ENCODE measurements around the gene LRRC75A.

LRRC75A gene

DNA sequence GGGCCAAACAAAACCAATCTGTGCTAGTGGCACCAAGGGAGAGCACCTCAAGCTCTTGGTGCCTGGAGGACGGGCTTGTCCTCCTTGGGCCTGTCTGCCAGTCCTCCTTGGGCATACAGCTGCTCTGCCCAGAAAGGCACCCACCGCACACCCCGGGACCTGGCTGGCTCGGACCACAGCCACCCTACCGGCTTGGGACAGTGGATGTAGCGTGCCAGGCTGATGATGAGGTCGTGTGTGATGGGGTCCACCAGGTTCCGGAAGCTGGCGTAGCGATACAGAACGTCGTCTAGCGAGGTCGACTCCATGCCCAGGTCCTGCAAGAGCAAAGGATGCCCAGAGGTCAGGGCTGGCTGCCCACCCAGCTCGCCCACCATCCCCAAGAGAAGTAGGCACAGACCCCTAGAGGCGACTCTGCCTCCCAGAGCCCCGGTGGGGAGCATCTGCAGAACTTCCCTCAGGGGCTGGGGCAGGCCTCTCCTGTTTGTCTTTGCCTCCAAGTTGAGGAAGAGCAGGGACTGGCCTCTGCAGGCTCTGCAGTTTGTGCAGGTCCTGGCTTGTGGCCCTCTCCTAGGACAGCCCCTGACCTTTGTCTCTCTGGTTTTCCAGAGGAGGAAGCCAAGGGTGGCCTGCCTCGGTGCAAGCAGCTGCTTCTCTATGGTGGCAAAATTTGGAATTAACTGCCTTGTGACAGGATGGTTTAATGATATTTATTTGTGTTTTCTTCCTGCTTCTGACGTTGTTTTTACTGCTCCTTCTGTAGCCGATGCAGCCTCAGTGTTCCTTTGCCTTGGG lies 29.7 kb downstream of the LRRC75A start:
- TF ChIP-seq, protein P1, sequence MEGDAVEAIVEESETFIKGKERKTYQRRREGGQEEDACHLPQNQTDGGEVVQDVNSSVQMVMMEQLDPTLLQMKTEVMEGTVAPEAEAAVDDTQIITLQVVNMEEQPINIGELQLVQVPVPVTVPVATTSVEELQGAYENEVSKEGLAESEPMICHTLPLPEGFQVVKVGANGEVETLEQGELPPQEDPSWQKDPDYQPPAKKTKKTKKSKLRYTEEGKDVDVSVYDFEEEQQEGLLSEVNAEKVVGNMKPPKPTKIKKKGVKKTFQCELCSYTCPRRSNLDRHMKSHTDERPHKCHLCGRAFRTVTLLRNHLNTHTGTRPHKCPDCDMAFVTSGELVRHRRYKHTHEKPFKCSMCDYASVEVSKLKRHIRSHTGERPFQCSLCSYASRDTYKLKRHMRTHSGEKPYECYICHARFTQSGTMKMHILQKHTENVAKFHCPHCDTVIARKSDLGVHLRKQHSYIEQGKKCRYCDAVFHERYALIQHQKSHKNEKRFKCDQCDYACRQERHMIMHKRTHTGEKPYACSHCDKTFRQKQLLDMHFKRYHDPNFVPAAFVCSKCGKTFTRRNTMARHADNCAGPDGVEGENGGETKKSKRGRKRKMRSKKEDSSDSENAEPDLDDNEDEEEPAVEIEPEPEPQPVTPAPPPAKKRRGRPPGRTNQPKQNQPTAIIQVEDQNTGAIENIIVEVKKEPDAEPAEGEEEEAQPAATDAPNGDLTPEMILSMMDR (IDR thresholded peaks at IDR 0.05; ENCODE audit: low read length, missing control alignments) = no peak
- H3K4me3 ChIP-seq (replicated peaks; ENCODE audit: low read depth, low read length) = no peak overlapping the region
- no peak for DNase-seq (ENCODE audit: low read depth)

DNA sequence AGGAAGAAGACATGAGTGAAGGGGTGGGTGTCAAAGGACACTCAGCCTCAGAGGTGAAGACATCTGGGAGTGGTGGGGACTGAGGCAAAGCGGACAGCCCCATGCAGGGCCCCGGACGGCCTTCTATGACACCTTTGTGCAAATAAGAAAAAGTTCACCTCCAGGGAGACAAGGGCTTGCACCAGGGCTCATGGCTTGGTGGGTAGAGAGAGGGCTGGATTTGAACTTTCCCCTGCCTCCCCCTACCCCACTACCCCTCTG lies 30.5 kb downstream of the LRRC75A start:
- no peak overlapping the region for H3K4me3 ChIP-seq (replicated peaks; ENCODE audit: low read depth, low read length)
- no peak for DNase-seq (ENCODE audit: low read depth)
- TF ChIP-seq, protein P1 (IDR thresholded peaks at IDR 0.05; ENCODE audit: low read length, missing control alignments) = no peak

DNA sequence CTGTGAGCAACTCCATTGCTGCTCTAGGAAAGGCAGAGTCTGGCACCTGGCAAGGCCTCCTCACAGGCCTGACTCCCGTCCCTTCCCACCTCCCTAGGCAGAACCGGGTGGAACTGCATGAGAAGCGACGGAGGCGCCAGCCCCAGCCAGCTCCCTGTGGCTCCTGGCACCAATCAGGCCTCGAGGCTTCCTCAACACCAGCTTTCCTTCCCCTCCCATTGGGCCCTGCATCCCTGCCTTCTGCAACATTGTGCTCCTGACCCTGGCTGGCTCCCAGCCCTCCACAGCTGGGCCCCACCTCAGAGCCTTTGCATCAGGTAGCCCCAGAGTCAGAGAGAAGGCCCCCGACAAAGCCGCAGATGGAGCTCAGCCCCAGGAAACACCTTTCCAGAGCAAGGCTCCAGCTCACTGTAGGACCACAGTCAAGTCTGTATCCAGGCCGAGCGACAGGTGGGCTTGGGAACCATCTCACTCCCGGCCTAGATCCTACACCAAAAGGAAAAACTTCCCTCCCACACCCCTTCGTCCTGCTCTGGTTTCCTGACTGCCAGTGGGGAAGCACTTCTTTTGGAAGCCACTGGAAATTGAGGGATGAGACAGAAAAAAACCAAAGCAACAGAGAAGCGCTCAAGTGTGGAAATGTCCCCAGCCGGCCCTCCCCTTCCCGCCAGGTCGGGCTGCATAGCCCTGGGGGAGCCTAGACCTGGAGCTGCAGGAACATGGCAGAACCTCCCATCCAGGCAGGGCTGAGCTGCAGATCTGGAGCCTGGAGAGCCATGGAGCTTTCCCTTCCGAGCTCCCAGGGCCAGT lies 31.0 kb downstream of the LRRC75A start:
- TF ChIP-seq, protein P1 (IDR thresholded peaks at IDR 0.05; ENCODE audit: low read length, missing control alignments) = no peak
- no peak for DNase-seq (ENCODE audit: low read depth)

DNA sequence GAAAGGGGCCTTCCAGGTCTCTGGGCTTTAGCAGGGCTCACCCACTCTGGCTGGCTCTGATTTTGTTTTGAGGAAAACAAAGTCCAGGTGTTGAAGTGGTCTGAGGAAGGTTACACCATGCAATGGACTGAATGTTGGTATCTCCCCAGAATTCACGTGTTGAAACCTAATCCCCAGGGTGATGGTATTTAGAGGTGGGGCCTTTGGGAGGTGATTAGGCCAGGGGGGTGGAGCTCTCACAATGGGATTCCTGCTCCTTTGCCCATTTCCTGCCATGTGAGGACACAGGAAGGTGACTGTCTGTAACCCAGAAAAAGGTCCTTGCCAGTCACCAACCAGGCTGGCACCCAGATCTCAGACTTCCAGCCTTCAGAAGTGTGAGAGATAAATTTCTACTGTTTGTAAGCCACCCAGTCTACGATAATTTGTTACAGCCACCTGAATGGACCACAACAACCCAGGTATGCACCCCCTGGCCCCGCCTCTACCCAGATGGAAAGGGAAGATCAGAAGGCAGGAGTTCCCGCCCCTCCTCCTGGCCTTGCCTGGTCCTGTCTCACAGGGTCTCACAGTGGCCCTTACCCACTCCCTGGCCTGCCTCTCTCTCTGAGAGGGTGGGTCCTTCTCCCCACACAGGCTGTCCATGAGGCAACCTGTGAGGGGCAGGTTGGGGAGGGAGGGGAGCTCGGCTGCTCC lies 32.0 kb downstream of the LRRC75A start:
- no peak overlapping the region for H3K4me3 ChIP-seq (replicated peaks; ENCODE audit: low read depth, low read length)
- TF ChIP-seq, protein P1 (IDR thresholded peaks at IDR 0.05; ENCODE audit: low read length, missing control alignments) = no peak
- DNase-seq (ENCODE audit: low read depth) = no peak

More for the DNA sequence above, 31.0 kb downstream of the LRRC75A start:
- no peak overlapping the region for H3K4me3 ChIP-seq (replicated peaks; ENCODE audit: low read depth, low read length)

DNA sequence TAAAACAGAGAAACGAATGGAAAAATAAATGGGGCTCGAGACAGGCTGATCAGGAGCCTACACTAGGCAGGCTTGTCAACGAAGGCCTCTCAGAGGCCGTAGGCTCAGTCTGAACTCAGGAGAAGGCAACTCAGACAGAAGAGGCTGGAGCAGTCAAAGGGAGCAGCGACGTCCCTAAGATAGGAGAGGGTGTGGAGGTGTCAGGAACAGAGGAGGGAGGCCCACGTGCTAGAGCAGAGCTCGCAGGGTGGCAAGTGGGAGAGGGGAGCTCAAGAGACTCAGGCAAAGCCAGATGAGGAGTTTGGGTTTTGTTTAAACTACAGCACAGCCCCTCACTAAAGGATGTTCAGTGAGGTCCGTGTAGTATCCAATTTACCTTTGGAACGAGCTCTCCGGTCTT lies 32.7 kb downstream of the LRRC75A start:
- TF ChIP-seq, protein P1 (IDR thresholded peaks at IDR 0.05; ENCODE audit: low read length, missing control alignments) = no peak
- DNase-seq (ENCODE audit: low read depth) = no peak

DNA sequence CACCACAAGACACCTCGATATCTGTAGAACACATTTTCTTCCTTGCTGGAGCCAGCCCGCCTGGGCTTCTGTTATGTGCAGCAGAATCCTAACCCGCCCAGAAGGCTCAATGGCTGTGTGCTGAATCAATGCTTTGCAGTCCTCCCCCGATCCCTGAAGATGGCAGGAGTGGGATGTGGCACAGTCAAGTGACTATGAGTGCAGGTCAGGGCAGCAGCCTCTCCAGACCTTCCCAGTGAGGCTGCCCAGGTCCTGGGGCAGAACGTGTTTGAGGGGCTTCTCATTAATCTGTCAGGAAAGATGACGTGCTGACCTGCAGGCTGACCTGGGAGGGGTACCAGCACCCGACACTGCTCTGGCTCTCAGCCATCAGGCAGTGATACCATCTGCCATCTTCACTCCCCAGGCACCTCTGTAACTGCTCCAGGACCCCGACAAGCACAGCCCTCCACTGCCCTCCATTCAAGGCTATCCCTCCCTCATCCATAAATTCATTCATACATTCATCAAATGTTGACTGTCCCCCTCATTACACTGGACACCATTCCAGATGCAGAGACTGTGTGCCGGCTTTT lies 35.2 kb downstream of the LRRC75A start:
- TF ChIP-seq, protein P1 (IDR thresholded peaks at IDR 0.05; ENCODE audit: low read length, missing control alignments) = no peak
- H3K4me3 ChIP-seq (replicated peaks; ENCODE audit: low read depth, low read length) = no peak overlapping the region
- DNase-seq (ENCODE audit: low read depth) = no peak

More for the DNA sequence above, 32.7 kb downstream of the LRRC75A start:
- no peak overlapping the region for H3K4me3 ChIP-seq (replicated peaks; ENCODE audit: low read depth, low read length)
